A172 (cell line): ENCODE results near the gene TMF1. TPM values are rescaled to one million over a fixed set of nuclear protein-coding genes. Genes with fewer than 3 reads are reported as not detected.

Experiments used
- DNase-seq: peaks from one replicate; pipeline ENCODE4 v3.0.0-alpha.2; 2015; ENCODE audit warnings: low spot score
- total RNA-seq: library from RNA; depleted of rRNA; stranded (reverse); fragments of >200 nt; shearing (Covaris generic); gene quantifications from 2 replicates; pipeline ENCODE4 v1.2.3, GENCODE V29; 2014

TMF1 gene
- total RNA-seq, 1 experiment from 2014 or later, result 24.4 TPM

- DNase-seq, result peak; percentile 35
Measured at GRCh38 chr3:69081583-69082262, 29.6 kb upstream of the TMF1 start.

GRCh38 chr3:69080233-69080920 lies 28.2 kb upstream of the TMF1 start, which contains the start of gene UBA3:
UBA3 (minus strand) TSS chr3:69080365; CDS start chr3:69080353, 12 bp downstream.
- peak; percentile 54 for DNase-seq

- peak; percentile 15 for DNase-seq
Measured at GRCh38 chr3:69079269-69080159, 27.4 kb upstream of the TMF1 start.

- DNase-seq, result no peak
Measured at GRCh38 chr3:69072928-69073327, 20.8 kb upstream of the TMF1 start.

- DNase-seq, result no peak
Measured at GRCh38 chr3:69066121-69066520, 14.0 kb upstream of the TMF1 start.

GRCh38 chr3:69065318-69065964 lies 13.3 kb upstream of the TMF1 start:
- DNase-seq, result no peak

- DNase-seq, result no peak
Measured at GRCh38 chr3:69063636-69064035, 11.5 kb upstream of the TMF1 start.

GRCh38 chr3:69059688-69060087 lies 7.6 kb upstream of the TMF1 start:
- DNase-seq, result no peak

- DNase-seq, result no peak
Measured at GRCh38 chr3:69058947-69059224, 6.8 kb upstream of the TMF1 start.

GRCh38 chr3:69058180-69058946 lies 6.2 kb upstream of the TMF1 start:
- DNase-seq, result no peak

GRCh38 chr3:69052472-69052898 lies 352 bp upstream of the TMF1 start:
- no peak for DNase-seq

- DNase-seq, result no peak
Measured at GRCh38 chr3:69048990-69049389, 3.1 kb downstream of the TMF1 start.

GRCh38 chr3:69044608-69045007 lies 7.5 kb downstream of the TMF1 start:
- no peak for DNase-seq

- peak; percentile 37 for DNase-seq
Measured at GRCh38 chr3:69033470-69033869, 18.7 kb downstream of the TMF1 start.

- no peak for DNase-seq
Measured at GRCh38 chr3:69032737-69033136, 19.4 kb downstream of the TMF1 start.

- no peak for DNase-seq
Measured at GRCh38 chr3:69032142-69032541, 20.0 kb downstream of the TMF1 start.

- no peak for DNase-seq
Measured at GRCh38 chr3:69031635-69032034, 20.5 kb downstream of the TMF1 start.

GRCh38 chr3:69020857-69021256 lies 31.3 kb downstream of the TMF1 start:
- DNase-seq, result no peak

GRCh38 chr3:69020424-69020823 lies 31.7 kb downstream of the TMF1 start:
- no peak for DNase-seq

- DNase-seq, result no peak
Measured at GRCh38 chr3:69016901-69017300, 35.2 kb downstream of the TMF1 start.

- no peak for DNase-seq
Measured at GRCh38 chr3:69016102-69016501, 36.0 kb downstream of the TMF1 start.
